Thoracic aorta (tissue), 2 donors: ENCODE measurements around the gene STX17. TPM values are rescaled to one million over a fixed set of nuclear protein-coding genes. Genes with fewer than 3 reads are reported as not detected.

Experiments
- ATAC-seq: fragments of 150-250 bp; one replicate; pipeline ENCODE4 v1.8.0; 2017; ENCODE audit warnings: low read depth; ENCODE audit not compliant: insufficient number of reproducible peaks, low FRiP score
- DNase-seq: peaks from one replicate; pipeline ENCODE4 v3.0.0-alpha.2; 2020; ENCODE audit warnings: low spot score
- H3K27ac ChIP-seq, 2 donors: fragments of 200-600 bp; sonication (generic); 1 replicate in 1 of 2; 2 replicates in 1 of 2; pipeline ENCODE4 v1.5.1; 2016; ENCODE audit warnings: mild to moderate bottlenecking in 2 of 2, moderate library complexity in 2 of 2
- H3K27me3 ChIP-seq: fragments of 200-600 bp; sonication (generic); replicated peaks from 2 replicates; pipeline ENCODE4 v1.6.0; 2016; ENCODE audit warnings: mild to moderate bottlenecking; ENCODE audit not compliant: insufficient read depth
- H3K36me3 ChIP-seq: fragments of 200-600 bp; sonication (generic); one replicate; pipeline ENCODE4 v1.5.1; 2016
- H3K4me1 ChIP-seq, 2 donors: fragments of 200-600 bp; sonication (generic); 1 replicate in 1 of 2; 2 replicates in 1 of 2; pipeline versions ENCODE4 v1.5.1 to v1.6.0; 2016; ENCODE audit warnings: low read depth in 2 of 2, mild to moderate bottlenecking in 1 of 2; ENCODE audit not compliant: control insufficient read depth in 1 of 2
- H3K4me3 ChIP-seq: fragments of 200-600 bp; sonication (generic); 2 replicates; pipeline ENCODE4 v1.5.1; 2016; ENCODE audit warnings: mild to moderate bottlenecking
- H3K9me3 ChIP-seq: fragments of 200-600 bp; sonication (generic); 2 replicates; pipeline ENCODE4 v1.5.1; 2016
- CTCF ChIP-seq: fragments of 200-600 bp; sonication (generic); IDR thresholded peaks from one replicate; pipeline ENCODE4 v1.5.1; 2019; ENCODE audit warnings: antibody characterized with exemption
- total RNA-seq, 2 donors: library from RNA; depleted of rRNA; stranded (reverse); fragments of >200 nt; gene quantifications; one replicate each; pipeline versions ENCODE4 v1.1.0 to v1.2.3, GENCODE V29; 2016

The STX17 gene
- total RNA-seq, 2 donors from 2014 or later = 33.2 to 41.8 TPM

GRCh38 chr9:99896119-99896518 is 10.3 kb upstream of the STX17 start:
- Histone ChIP-seq H3K27me3 (no peaks in the 10 kb centered on the region), H3K36me3 (no peaks in the 10 kb centered on the region), H3K9me3 (no peaks in the 10 kb centered on the region), H3K4me3 (no peak overlapping the region), H3K27ac (no peak overlapping the region), H3K4me1 (no peaks in the 10 kb centered on the region)
- TF ChIP-seq CTCF = no peak
- DNase-seq (no peak), ATAC-seq (no peak)

DNA sequence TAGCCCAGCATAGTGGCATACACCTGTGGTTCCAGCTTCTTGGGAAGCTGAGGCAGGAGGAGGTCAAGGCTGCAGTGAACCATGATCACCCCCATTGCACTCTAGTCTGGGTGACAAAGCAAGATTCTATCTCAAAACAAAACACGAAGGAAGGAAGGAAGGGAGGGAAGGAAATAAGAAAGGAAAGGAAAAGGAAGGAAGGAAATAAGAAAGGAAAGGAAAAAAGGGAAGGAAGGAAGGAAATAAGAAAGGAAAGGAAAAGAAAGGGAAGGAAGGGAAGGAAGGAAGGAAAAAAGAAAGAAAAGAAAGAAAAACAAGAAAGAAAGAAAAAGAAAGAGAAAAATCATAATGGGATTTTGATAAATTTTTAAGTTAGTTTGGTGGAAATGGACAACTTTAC is 3.1 kb upstream of the STX17 start:
- Histone ChIP-seq H3K27me3 (no peaks in the 10 kb centered on the region), H3K27ac (no peak overlapping the region), H3K9me3 (no peaks in the 10 kb centered on the region), H3K36me3 (no peaks in the 10 kb centered on the region), H3K4me3 (no peak overlapping the region), H3K4me1 (peaks cover 0 to 7% of the 10 kb centered on the region in 2 donors)
- no peak for TF ChIP-seq CTCF
- ATAC-seq = no peak
- no peak for DNase-seq

GRCh38 chr9:99905833-99906402 is 536 bp upstream of the STX17 start:
- Histone ChIP-seq H3K4me3 (peak overlapping the region; percentile 87), H3K4me1 (peaks cover 0 to 7% of the 10 kb centered on the region in 2 donors), H3K36me3 (no peaks in the 10 kb centered on the region), H3K9me3 (no peaks in the 10 kb centered on the region), H3K27me3 (no peaks in the 10 kb centered on the region), H3K27ac (peak overlapping the region; percentile 94 to 98)
- ATAC-seq (no peak), DNase-seq (no peak)
- TF ChIP-seq CTCF = no peak

- Histone ChIP-seq H3K27ac (peak overlapping the region; percentile 94 to 98), H3K4me1 (peaks cover 0 to 7% of the 10 kb centered on the region in 2 donors), H3K4me3 (peak overlapping the region; percentile 87), H3K36me3 (peaks cover 4% of the 10 kb centered on the region), H3K27me3 (no peaks in the 10 kb centered on the region), H3K9me3 (no peaks in the 10 kb centered on the region)
- no peak for ATAC-seq
- TF ChIP-seq CTCF = no peak
- DNase-seq = no peak
These were observed 716 bp downstream of the STX17 start for GRCh38 chr9:99907208-99907532.

- ATAC-seq = no peak
- Histone ChIP-seq H3K36me3 (peaks cover 6% of the 10 kb centered on the region), H3K27ac (no peak overlapping the region), H3K27me3 (no peaks in the 10 kb centered on the region), H3K4me3 (no peak overlapping the region), H3K9me3 (no peaks in the 10 kb centered on the region), H3K4me1 (peaks cover 0 to 7% of the 10 kb centered on the region in 2 donors)
- no peak for DNase-seq
- no peak for TF ChIP-seq CTCF
These were observed 5.1 kb downstream of the STX17 start for GRCh38 chr9:99911600-99911999.
